Skin of body (tissue), 2 donors: ENCODE results near the gene PIP4K2C. TPM values are rescaled to one million over a fixed set of nuclear protein-coding genes. Genes with fewer than 3 reads are reported as not detected.
A peak's percentile ranks its signal among the peaks of the same experiment; 100 is the strongest.

Source experiments
- DNase-seq: peaks from one replicate; lab custom pipeline; 2025; lab: John Stamatoyannopoulos, UW
- total RNA-seq: library from RNA; depleted of rRNA; stranded (reverse); fragments of >200 nt; gene quantifications from one replicate; pipeline ENCODE4 v1.2.3, GENCODE V29; 2014

PIP4K2C gene
- 11.0 TPM for total RNA-seq

- DNase-seq: no peak
Observed at GRCh38 chr12:57590864-57591781, at the start of gene PIP4K2C. Gene PIP4K2C (plus strand): TSS chr12:57591192. CDS start chr12:57591290, 98 bp downstream.

- no peak for DNase-seq
Observed at GRCh38 chr12:57541717-57542116, 49.3 kb upstream of the PIP4K2C start.

GRCh38 chr12:57543581-57543980 is 47.4 kb upstream of the PIP4K2C start:
- no peak for DNase-seq

GRCh38 chr12:57545809-57546437 is 45.1 kb upstream of the PIP4K2C start:
- no peak for DNase-seq

GRCh38 chr12:57546438-57547287 is 44.3 kb upstream of the PIP4K2C start, which contains the start of gene DCTN2:
Gene DCTN2 (minus strand): TSS chr12:57547192. CDS start chr12:57547063, 129 bp downstream.
- DNase-seq: peak; percentile 97

GRCh38 chr12:57547288-57548012 is 43.5 kb upstream of the PIP4K2C start:
- DNase-seq: no peak

GRCh38 chr12:57548013-57548315 is 43.0 kb upstream of the PIP4K2C start:
- DNase-seq: no peak

- DNase-seq: no peak
Observed at GRCh38 chr12:57548488-57548887, 42.5 kb upstream of the PIP4K2C start.

- DNase-seq: no peak
Observed at GRCh38 chr12:57549203-57549908, 41.6 kb upstream of the PIP4K2C start.

- no peak for DNase-seq
Observed at GRCh38 chr12:57549909-57550640, 40.9 kb upstream of the PIP4K2C start, which contains the start of gene KIF5A. Gene KIF5A (plus strand): TSS chr12:57550044. CDS start chr12:57550272, 228 bp downstream.

GRCh38 chr12:57550641-57551549 is 40.1 kb upstream of the PIP4K2C start:
- DNase-seq: no peak

GRCh38 chr12:57551637-57552305 is 39.2 kb upstream of the PIP4K2C start:
- DNase-seq: no peak

- DNase-seq: no peak
Observed at GRCh38 chr12:57552306-57552651, 38.7 kb upstream of the PIP4K2C start.

GRCh38 chr12:57552835-57553313 is 38.1 kb upstream of the PIP4K2C start:
- no peak for DNase-seq

- DNase-seq: no peak
Observed at GRCh38 chr12:57553343-57554202, 37.4 kb upstream of the PIP4K2C start.

GRCh38 chr12:57554453-57554852 is 36.5 kb upstream of the PIP4K2C start:
- no peak for DNase-seq

GRCh38 chr12:57554897-57555296 is 36.1 kb upstream of the PIP4K2C start:
- DNase-seq: no peak
